ENCODE measurements around the gene TSPO2. TPM values are rescaled to one million over a fixed set of nuclear protein-coding genes. Genes with fewer than 3 reads are reported as not detected.
A peak's percentile ranks its signal among the peaks of the same experiment; 100 is the strongest.

TSPO2 gene
- total RNA-seq, 1 experiment from 2014 or later = not detected

- no peak for DNase-seq (ENCODE audit: low read depth)
Measured at GRCh38 chr6:41022294-41022693, 20.0 kb upstream of the TSPO2 start.

GRCh38 chr6:41023114-41023513 lies 19.2 kb upstream of the TSPO2 start:
- DNase-seq (ENCODE audit: low read depth) = no peak
- in situ Hi-C loops (cut with HindIII; ENCODE audit: low pct_unique_long_range_greater_than_20kb, low sequenced_read_pairs) = no loop called here

More at GRCh38 chr6:41022294-41022693, 20.0 kb upstream of the TSPO2 start:
- in situ Hi-C loops (cut with HindIII; ENCODE audit: low pct_unique_long_range_greater_than_20kb, low sequenced_read_pairs) = no loop called here

GRCh38 chr6:41025966-41026530 lies 16.2 kb upstream of the TSPO2 start:
- no peak for DNase-seq (ENCODE audit: low read depth)
- in situ Hi-C loops (cut with HindIII; ENCODE audit: low pct_unique_long_range_greater_than_20kb, low sequenced_read_pairs) = no loop called here

- in situ Hi-C loops (cut with HindIII; ENCODE audit: low pct_unique_long_range_greater_than_20kb, low sequenced_read_pairs) = no loop called here
- peak; percentile 10 for DNase-seq (ENCODE audit: low read depth)
Measured at GRCh38 chr6:41027241-41027640, 15.0 kb upstream of the TSPO2 start.

- in situ Hi-C loops (cut with HindIII; ENCODE audit: low pct_unique_long_range_greater_than_20kb, low sequenced_read_pairs) = no loop called here
Measured at GRCh38 chr6:41027799-41028560, 14.3 kb upstream of the TSPO2 start.

GRCh38 chr6:41028561-41029412 lies 13.5 kb upstream of the TSPO2 start:
- no peak for DNase-seq (ENCODE audit: low read depth)
- in situ Hi-C loops (cut with HindIII; ENCODE audit: low pct_unique_long_range_greater_than_20kb, low sequenced_read_pairs) = no loop called here

More at GRCh38 chr6:41027799-41028560, 14.3 kb upstream of the TSPO2 start:
- DNase-seq (ENCODE audit: low read depth) = peak; percentile 85

- DNase-seq (ENCODE audit: low read depth) = no peak
- in situ Hi-C loops (cut with HindIII; ENCODE audit: low pct_unique_long_range_greater_than_20kb, low sequenced_read_pairs) = no loop called here
Measured at GRCh38 chr6:41032830-41033229, 9.4 kb upstream of the TSPO2 start.

- in situ Hi-C loops (cut with HindIII; ENCODE audit: low pct_unique_long_range_greater_than_20kb, low sequenced_read_pairs) = no loop called here
- DNase-seq (ENCODE audit: low read depth) = no peak
Measured at GRCh38 chr6:41033776-41034175, 8.5 kb upstream of the TSPO2 start.

- in situ Hi-C loops (cut with HindIII; ENCODE audit: low pct_unique_long_range_greater_than_20kb, low sequenced_read_pairs) = no loop called here
- DNase-seq (ENCODE audit: low read depth) = peak; percentile 13
Measured at GRCh38 chr6:41036186-41036585, 6.1 kb upstream of the TSPO2 start.

- in situ Hi-C loops (cut with HindIII; ENCODE audit: low pct_unique_long_range_greater_than_20kb, low sequenced_read_pairs) = no loop called here
- peak; percentile 16 for DNase-seq (ENCODE audit: low read depth)
Measured at GRCh38 chr6:41036601-41037000, 5.7 kb upstream of the TSPO2 start.

- DNase-seq (ENCODE audit: low read depth) = no peak
- in situ Hi-C loops (cut with HindIII; ENCODE audit: low pct_unique_long_range_greater_than_20kb, low sequenced_read_pairs) = no loop called here
Measured at GRCh38 chr6:41037107-41037900, 5.0 kb upstream of the TSPO2 start.

- in situ Hi-C loops (cut with HindIII; ENCODE audit: low pct_unique_long_range_greater_than_20kb, low sequenced_read_pairs) = no loop called here
- no peak for DNase-seq (ENCODE audit: low read depth)
Measured at GRCh38 chr6:41038205-41038604, 4.1 kb upstream of the TSPO2 start.

- in situ Hi-C loops (cut with HindIII; ENCODE audit: low pct_unique_long_range_greater_than_20kb, low sequenced_read_pairs) = no loop called here
- peak; percentile 78 for DNase-seq (ENCODE audit: low read depth)
Measured at GRCh38 chr6:41039060-41039998, 2.9 kb upstream of the TSPO2 start, which contains the start of gene UNC5CL. TSS of gene UNC5CL (minus strand) at chr6:41039221. CDS start at chr6:41035074, 4,147 bp downstream.

- in situ Hi-C loops (cut with HindIII; ENCODE audit: low pct_unique_long_range_greater_than_20kb, low sequenced_read_pairs) = no loop called here
Measured at GRCh38 chr6:41040101-41040939, 1.9 kb upstream of the TSPO2 start.

GRCh38 chr6:41040940-41041536 lies 1.2 kb upstream of the TSPO2 start:
- no peak for DNase-seq (ENCODE audit: low read depth)
- in situ Hi-C loops (cut with HindIII; ENCODE audit: low pct_unique_long_range_greater_than_20kb, low sequenced_read_pairs) = no loop called here

More at GRCh38 chr6:41040101-41040939, 1.9 kb upstream of the TSPO2 start:
- peak; percentile 95 for DNase-seq (ENCODE audit: low read depth)

GRCh38 chr6:41043151-41043550 lies 884 bp downstream of the TSPO2 start:
- in situ Hi-C loops (cut with HindIII; ENCODE audit: low pct_unique_long_range_greater_than_20kb, low sequenced_read_pairs) = no loop called here

More at GRCh38 chr6:41043151-41043550, 884 bp downstream of the TSPO2 start:
- DNase-seq (ENCODE audit: low read depth) = no peak
